ENCODE data around the gene RINT1.

Gene RINT1

GRCh38 chr7:105600720-105601550 is 68.9 kb downstream of the RINT1 start:
- DNase-seq = no peak

GRCh38 chr7:105602325-105603305 is 70.6 kb downstream of the RINT1 start:
- no peak for DNase-seq

GRCh38 chr7:105610165-105610930 is 78.3 kb downstream of the RINT1 start:
- DNase-seq = no peak

GRCh38 chr7:105611856-105612775 is 80.1 kb downstream of the RINT1 start:
- DNase-seq = no peak

GRCh38 chr7:105612806-105613205 is 80.8 kb downstream of the RINT1 start:
- DNase-seq = no peak

GRCh38 chr7:105613611-105614330 is 81.8 kb downstream of the RINT1 start:
- DNase-seq = no peak

- no peak for DNase-seq
These were observed 82.4 kb downstream of the RINT1 start for GRCh38 chr7:105614341-105614840.
